NCI-H2171 (cell line): ENCODE results near the gene ZNF888.
"Not testable (repeated sequence)": the region's sequence is repeated elsewhere in the genome, so short reads cannot be mapped to it uniquely, and the experiment has no call there.

Source experiments
- DNase-seq: peaks from one replicate; lab custom pipeline; 2025; lab: John Stamatoyannopoulos, UW

The ZNF888 gene

DNA sequence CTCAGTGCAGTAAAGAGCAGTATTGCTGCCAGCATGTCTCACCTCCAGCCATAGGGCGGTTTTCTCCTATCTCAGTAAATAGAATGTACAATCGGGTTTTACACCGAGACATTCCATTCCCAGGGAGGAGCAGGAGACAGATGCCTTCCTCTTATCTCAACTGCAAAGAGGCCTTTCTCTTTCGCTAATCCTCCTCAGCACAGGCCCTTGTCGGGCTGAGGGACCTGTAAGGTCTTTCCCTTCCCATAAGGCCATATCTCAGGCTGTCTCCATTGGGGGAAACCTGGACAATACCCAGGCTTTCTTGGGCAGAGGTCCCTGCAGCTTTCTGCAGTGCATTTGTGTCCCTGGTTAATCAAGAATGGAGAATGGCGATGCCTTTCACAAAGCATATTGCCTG lies 50.2 kb downstream of the ZNF888 start:
- DNase-seq: not testable (repeated sequence)

DNA sequence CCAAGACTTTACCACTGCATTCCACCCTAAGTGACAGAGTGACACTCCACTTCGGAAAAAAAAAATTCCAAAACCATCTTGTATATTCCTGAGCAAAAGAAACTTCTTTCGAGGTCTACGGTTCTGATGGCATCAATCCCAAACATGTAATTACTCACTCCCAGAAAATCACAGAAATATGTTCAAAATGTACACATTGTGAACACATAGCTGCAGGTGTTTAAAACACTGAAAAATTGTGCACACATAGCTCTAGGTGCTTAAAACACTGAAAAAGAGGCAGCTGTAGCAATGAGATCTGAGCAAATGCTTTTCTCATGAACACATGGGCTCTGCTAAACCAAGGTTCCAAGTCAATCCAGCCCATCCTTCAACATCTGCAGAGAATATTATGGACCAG lies 51.8 kb downstream of the ZNF888 start:
- no peak for DNase-seq

DNA sequence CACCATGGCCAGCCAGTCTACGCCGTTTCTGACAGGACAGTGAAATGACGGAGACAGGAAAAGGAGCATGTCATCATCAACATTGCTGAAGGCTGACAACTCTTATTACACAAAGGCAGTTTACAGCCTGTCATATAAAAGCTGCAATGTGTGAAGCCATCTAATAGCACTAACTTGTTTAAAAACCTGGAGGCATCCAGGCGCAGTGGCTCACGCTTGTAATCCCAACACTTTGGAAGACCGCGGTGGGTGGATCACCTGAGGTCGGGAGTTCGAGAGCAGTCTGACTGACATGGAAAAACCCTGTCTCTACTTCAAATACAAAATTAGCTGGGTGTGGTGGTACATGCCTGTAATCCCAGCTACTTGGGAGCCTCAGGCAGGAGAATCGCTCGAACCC lies 55.2 kb downstream of the ZNF888 start:
- DNase-seq: not testable (repeated sequence)

DNA sequence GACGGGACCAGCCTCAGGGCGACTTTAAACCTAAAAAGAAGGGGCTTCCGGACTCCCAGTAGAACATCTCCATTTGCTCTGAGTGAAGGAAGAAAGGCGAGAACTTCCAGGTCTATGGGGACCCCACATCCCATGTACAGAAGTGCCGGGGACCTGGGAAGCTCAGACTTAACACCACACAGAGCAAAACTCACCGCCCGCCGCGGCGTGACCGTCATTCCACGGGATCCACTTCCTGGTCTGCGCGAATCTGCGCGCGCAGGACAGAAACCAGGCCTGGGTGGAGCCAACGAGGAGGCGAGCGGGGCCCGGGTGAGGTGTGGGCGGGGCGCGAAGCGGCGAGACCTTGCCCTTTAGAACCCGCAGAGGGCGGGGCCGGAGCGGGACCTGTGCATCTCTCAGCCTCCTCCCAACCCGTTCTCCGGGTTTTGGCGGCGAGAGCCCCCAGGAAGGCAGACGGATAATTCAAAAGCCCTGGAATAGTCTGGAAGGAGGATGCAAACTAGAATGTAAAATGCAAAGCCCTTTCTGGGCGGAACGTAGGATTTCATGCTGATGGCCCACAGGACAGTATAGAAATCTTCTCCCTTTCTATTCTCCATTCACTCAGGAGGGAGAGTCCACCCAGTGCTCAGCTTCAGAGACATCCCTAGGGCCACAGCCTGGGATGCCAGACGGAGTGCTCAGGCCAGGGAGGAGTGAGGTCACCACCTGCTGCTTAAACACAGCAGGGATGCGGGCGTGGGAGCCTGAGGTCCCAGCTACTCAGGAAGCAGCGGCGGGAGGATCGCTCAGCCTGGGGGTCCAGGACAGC lies 65.6 kb downstream of the ZNF888 start, which contains the start of gene ZNF468:
TSS of gene ZNF468 (minus strand) at position 242 of the 814 bp plus-strand sequence. CDS start 3,347 bp downstream, outside the sequence.
- DNase-seq: peak; percentile 32

DNA sequence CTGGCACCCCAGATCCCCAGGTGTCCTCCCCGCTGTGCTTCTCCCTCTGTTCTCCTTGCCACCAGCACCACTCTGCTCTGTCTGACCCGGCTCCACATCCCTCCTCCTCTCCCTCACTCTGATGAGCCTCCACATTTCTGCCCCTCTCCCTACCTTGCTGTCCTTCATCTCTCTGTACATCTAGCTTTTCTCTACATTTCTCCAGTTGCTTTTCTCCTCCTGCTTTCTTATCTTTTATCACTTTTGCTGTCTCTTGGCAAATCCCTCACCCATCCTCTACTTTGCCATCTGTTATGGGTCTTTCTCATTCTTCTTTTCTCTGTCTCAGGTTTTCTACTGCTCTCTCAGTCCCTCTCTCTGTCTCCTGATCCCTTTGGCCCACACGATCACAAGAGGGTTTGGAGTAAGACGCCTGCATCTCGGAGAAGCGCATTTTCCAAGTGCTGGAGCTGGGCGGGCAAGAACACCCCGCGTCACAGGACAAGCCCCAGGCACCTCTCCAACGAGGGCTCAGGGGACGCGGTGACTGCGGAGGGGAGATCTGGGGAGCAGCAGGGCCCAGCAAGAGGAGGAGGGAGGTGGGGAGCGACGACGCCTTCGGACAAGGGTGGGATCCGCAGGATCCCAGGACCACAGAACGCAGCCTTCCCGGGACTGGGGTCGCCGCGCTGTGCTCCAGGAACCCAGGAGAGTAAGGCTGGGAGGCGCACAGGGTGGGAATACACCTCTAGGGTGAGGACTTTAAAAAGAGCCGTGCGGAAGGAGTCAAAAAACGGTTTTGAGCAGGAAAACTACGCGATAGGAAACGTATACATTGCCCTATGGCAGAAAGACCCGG lies 66.5 kb downstream of the ZNF888 start:
- not testable (repeated sequence) for DNase-seq
